ENCODE data around the gene CXCL16. TPM values are rescaled to one million over a fixed set of nuclear protein-coding genes. Genes with fewer than 3 reads are reported as not detected.
"Not testable (repeated sequence)": the region's sequence is repeated elsewhere in the genome, so short reads cannot be mapped to it uniquely, and the experiment has no call there.

CXCL16 gene
- total RNA-seq, 1 donor from 2014 or later: 1.2 TPM

DNA sequence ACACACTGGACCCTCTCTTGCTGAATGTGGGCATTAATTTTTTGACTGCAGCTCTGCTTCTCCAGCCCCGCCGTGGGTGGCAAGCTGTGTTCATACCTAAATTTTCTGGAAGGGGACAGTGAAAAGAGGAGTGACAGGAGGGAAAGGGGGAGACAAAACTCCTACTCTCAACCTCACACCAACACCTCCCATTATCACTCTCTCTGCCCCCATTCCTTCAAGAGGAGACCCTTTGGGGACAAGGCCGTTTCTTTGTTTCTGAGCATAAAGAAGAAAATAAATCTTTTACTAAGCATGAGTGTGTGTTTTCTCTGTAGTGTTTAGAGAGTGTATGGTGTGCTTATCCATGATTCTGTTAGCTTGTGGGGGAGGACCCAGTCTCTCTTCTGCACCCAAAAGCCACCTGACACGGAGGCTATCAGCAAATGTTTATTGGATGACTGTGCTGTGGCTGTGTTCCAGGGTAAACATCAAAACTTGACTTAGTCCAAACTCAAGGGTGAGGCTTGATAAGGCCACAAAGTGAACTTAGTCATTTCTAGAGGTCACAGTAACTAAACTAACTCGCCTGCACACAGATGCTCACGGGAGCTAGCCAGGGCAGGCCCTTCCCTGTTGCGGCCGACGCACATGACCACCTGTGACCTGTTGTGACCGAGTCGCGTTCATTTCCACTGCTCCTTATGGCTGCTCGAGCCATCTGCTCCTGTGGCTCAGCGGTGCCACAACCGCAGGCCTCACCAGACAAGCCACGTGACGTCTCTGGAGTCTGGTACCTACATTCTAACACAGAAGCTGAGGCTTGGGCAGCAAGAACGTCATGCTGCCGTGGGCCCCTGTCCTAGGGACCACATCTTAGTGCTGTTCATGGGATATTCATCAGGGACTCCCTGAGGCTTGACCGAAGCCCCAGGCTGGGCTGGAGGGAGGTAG, 18.3 kb downstream of the CXCL16 start:
- DNase-seq (ENCODE audit: low read depth in 2 of 2): peak in 1 of 2 donors; percentile 38

DNA sequence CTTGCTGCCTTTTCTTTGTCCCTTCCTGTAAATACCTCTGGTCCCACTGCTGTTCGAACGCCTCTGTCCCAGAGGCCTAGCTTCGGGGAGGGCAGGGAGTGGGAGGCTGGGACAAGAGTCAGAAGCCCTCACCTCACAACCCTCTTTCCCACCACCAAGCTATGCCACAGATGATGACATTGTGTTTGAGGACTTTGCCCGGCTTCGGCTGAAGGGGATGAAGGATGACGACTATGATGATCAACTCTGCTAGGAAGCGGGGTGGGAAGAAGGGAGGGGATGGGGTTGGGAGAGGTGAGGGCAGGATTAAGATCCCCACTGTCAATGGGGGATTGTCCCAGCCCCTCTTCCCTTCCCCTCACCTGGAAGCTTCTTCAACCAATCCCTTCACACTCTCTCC, 18.9 kb downstream of the CXCL16 start:
- DNase-seq (ENCODE audit: low read depth in 2 of 2): no peak

GRCh38 chr17:4719684-4720221, 20.0 kb downstream of the CXCL16 start:
- peak in 1 of 2 donors; percentile 25 for DNase-seq (ENCODE audit: low read depth in 2 of 2)

DNA sequence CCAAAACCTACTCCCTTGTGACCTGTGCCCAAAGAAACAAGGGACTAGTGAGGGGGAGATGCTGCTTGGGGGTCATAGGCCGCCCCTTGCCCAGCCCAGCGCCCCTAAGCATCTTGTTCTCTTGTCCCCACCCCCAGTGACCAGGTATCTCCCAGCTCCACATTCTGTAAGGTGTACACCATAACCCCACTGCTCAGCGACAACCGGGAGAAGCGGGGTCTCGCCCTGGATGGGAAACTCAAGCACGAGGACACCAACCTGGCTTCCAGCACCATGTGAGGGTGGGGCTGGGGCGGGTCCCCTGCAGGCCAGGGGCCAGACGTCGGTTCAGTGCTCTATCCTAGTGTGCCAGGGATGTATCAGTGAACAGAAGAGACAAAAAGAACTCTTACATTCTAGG, 20.6 kb downstream of the CXCL16 start:
- no peak for DNase-seq (ENCODE audit: low read depth in 2 of 2)

- no peak for DNase-seq (ENCODE audit: low read depth in 2 of 2)
Observed at GRCh38 chr17:4718276-4718675, 21.5 kb downstream of the CXCL16 start.

DNA sequence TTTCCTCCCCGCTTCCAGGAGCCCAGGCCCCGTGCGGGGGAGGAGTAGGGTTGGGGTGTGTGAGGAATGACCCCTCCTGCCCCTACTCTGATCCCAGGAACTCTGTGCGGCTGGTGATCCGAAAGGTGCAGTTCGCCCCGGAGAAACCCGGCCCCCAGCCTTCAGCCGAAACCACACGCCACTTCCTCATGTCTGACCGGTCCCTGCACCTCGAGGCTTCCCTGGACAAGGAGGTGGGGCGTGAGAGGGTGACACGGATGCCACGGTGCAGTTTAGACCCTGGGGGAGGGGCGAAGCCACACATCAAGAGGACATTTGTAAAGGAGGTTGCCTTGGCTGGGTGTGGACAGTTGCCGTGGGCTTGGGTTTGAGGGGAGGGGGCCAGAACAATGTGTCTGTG, 21.9 kb downstream of the CXCL16 start:
- DNase-seq (ENCODE audit: low read depth in 2 of 2): no peak

GRCh38 chr17:4716081-4716480, 23.6 kb downstream of the CXCL16 start:
- no peak for DNase-seq (ENCODE audit: low read depth in 2 of 2)

DNA sequence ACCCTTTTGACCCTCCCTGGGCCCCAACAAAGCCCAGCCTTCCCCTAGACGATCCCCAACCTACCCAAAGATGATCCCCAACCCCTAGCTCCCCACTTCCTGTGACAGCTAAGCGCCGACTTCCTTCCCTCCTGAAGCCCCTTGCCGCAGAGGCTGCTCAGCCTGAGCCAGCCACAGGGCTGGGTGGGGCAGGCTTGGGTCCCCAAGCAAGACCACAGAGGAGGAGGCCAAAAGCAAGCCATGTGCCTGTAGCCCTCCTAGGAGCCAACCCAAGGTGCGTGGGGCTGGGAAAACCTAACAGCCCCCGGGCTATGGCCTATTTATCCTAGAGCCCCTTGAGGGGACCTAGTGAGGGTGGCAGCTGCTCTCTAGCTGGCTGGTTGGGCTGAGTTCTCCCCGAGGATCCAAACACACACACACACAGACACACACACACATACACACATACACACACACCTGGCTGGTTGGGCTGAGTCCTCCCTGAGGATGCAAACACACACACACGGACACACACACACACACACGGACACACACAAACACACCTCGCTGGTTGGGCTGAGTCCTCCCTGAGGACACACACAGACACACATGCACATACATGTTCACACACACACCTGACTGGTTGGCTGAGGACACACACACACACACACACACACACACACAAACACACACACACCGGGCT, 24.5 kb downstream of the CXCL16 start:
- no peak for DNase-seq (ENCODE audit: low read depth in 2 of 2)

GRCh38 chr17:4714340-4715062, 25.2 kb downstream of the CXCL16 start:
- not testable (repeated sequence) for DNase-seq (ENCODE audit: low read depth in 2 of 2)

DNA sequence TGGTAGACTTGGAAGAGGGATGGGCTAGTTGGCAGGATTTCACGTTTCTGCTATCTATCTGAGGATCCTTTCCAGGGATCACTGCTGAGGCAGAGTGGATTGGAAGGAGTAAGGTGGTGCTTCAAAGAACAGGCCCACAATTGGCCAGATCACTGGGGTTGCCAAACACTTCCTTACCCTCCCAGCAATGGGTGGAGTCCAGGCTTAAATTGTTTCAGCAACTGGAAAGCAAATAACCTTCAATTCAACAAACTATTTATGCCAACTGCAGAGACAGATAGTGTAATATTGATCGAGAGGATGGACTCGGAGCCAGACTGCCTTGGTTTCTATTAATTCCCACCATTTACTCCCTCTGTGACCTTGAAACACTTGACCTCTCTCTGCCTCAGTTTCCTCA, 27.2 kb downstream of the CXCL16 start:
- DNase-seq (ENCODE audit: low read depth in 2 of 2): no peak

DNA sequence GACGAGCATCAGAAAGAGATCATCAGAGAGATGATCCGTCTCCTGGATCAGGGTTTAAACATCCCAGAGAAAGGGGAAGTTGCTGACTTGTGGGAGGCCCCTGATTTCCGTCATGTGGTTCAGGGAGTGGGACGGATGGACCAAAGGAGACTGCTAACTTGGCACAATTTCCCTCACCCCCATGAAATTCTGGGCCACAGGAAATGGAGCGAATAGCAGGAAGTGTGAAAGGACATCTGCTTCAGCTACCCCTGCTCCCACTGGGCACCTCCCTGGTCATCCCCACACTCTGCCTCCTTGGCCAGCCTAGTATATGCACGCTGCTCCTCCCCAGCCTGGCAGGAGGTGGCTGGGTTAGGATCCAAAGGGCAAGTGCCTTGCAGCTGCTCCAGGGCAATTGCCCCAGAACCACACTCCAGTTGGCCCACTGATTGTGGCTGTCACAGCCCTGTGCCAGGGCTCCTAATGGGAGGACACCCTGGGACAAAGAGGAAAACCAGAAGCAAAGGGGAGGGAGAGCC, 28.0 kb downstream of the CXCL16 start:
- no peak for DNase-seq (ENCODE audit: low read depth in 2 of 2)

DNA sequence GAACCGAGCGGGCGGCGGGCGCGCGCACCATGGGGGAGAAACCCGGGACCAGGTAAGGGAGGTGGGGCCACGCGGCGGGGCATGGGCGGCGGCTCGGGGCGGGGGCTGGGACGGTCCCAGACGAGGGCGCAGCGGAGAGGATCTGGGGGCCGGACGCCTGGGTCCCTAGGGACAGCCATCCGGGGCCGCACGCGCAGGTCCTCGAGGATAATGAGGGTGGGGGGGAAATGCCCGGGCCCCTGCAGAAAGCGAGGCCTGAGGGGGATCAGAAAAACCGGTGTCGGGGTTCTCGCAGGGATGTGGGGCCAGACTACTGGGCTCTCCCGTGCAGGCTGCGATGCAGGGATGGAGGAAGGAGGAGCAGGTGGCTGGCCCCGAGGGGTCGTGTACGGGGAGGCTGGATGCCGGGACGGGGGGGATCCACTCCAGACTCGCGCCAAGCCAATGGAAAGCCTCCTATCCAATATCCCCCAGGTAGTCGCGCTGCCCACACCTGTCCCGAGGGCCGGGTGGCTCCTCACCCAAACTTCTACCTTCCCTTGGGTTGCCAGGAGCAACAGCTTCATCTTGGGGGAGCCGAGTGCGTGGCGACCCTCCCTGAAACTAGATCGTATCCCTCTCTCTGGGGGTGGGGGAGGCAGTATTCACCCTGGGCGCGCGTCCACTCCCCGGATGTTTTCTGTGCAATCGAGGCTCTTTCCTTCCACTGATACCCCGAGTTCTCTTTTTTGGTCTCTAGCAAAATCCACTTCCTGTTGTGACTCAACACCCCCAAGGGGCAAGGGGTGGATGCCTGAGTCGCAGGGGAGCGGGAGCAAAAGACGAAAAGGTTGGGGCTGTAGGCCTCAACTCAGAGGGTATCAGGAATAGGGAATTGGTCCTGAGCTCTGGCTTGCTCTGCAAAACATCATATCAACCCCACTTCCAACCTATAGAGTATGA, 28.8 kb downstream of the CXCL16 start:
- no peak for DNase-seq (ENCODE audit: low read depth in 2 of 2)

GRCh38 chr17:4709794-4710692, 29.7 kb downstream of the CXCL16 start, which contains the start of gene ARRB2:
ARRB2 (plus strand) TSS chr17:4710632; CDS start chr17:4710722, 90 bp downstream.
- DNase-seq (ENCODE audit: low read depth in 2 of 2): peak; percentile 94 to 99

GRCh38 chr17:4708436-4708835, 31.3 kb downstream of the CXCL16 start:
- DNase-seq (ENCODE audit: low read depth in 2 of 2): no peak

GRCh38 chr17:4706121-4706520, 33.6 kb downstream of the CXCL16 start:
- DNase-seq (ENCODE audit: low read depth in 2 of 2): no peak

GRCh38 chr17:4704991-4705390, 34.7 kb downstream of the CXCL16 start:
- no peak for DNase-seq (ENCODE audit: low read depth in 2 of 2)

GRCh38 chr17:4704574-4704907, 35.2 kb downstream of the CXCL16 start:
- DNase-seq (ENCODE audit: low read depth in 2 of 2): not testable (repeated sequence)

DNA sequence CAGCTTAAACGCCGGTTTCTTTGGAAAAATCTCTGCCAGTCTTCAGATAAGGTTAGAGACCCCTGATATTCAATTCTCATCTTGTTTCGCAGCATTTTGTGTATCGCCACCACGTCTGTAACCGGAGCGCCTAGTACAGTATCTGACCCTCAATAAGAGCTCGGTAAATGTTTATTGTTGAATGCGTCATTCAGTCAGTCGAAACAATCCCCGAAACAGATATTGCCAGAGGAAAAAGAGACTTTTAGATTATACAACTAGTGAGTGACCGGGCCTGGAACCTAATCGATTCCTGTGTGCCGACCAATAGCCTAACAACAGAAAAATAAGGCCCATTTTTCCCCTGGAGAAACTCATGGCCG, 36.4 kb downstream of the CXCL16 start:
- DNase-seq (ENCODE audit: low read depth in 2 of 2): no peak

GRCh38 chr17:4701116-4701515, 38.6 kb downstream of the CXCL16 start:
- no peak for DNase-seq (ENCODE audit: low read depth in 2 of 2)
